ENCODE measurements around the gene PHF2. TPM values are rescaled to one million over a fixed set of nuclear protein-coding genes. Genes with fewer than 3 reads are reported as not detected.
"Not testable (repeated sequence)": the region's sequence is repeated elsewhere in the genome, so short reads cannot be mapped to it uniquely, and the experiment has no call there.

The PHF2 gene
- polyA plus RNA-seq, 4 donors = 41.7 to 43.9 (median 43.0) TPM

DNA sequence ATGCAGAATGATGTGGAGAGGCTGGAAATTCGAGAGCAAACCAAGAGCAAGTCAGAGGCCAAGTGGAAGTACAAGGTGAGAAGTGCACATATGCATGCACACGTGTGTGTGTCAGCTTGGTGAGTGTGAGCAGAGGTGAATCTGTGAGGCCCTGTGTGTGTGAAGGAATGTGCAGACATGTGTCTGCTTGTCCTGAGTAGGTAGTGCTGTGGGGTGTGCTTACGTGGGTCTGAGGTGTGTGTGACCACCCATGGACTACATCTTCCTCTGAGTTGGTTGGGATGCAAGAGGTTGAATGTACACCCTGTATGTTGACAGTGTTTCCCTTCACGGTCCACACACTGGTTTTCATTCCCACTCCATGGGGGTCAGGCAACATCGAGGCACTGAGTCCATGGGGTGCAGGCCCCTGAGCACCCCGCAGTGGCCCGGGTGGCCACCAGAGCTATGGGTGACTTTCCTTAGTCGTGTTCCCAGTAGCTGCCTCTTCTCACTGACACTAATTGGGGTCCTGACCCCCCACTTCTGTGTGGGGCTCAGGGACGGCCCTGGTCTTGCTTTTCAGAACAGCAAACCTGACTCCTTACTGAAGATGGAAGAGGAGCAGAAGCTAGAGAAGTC lies 86.7 kb downstream of the PHF2 start:
- no peak for DNase-seq (ENCODE audit: low read depth in 4 of 4, low spot score in 3 of 4)

DNA sequence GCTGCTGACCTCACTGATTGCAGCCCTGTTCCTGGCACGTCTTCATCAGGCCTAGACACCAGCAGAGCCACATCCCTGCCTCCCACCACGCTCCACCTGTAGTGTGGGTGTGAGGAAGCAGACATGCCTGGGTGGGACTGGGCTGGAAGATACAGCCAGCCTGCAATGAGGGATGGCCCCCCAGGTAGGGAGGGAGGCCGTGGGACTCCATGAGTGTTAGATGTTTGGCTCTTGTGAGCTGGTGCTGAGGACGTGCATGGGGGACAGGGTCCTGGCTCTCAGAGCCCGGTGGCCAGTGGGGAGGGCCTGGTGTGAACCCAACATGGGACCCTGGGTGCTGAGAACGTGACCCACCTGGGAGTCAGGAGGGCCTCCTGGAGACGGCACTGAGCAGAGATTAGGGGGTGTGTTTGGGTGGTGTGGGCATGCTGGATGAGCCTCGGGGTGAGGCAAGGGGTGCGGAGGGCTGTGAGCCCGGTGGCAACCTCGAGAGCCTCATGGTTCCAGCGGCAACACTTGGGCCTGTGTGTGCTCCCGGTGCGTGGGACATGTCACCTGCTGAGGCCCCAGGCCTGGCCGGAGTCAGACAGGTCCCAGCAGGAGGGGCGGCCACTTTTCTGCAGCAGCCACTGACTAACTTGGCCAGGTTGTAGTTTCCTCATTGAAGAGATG lies 87.6 kb downstream of the PHF2 start:
- no peak for DNase-seq (ENCODE audit: low read depth in 4 of 4, low spot score in 3 of 4)

DNA sequence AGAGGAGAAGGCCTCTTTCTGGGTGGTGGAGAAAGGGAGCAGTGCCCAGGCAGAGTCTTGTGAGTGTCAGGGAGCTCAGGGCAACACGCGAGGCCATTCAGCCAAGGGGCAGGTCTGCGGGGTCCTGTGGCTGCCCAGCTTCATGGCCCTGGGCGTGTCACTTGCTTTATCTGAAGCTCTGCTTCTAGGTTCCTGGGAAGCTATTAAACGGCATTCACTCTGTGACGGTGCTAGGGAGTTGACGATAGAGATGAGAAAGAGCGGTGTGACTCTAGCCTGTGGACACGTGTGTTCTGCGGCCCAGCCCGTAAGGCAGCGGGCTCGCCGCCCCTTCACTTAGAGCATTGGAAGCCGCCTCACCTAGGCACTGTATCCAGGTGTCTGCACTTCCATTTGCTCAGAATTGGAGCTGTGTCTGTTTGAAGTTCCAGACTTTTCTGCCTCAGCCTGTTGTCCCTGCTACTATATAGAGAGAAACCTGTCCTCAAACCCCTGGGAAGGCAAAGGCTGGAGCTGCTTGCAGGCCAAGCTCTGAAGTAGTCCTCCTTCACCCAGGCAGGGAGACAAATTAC lies 88.3 kb downstream of the PHF2 start:
- no peak for DNase-seq (ENCODE audit: low read depth in 4 of 4, low spot score in 3 of 4)

DNA sequence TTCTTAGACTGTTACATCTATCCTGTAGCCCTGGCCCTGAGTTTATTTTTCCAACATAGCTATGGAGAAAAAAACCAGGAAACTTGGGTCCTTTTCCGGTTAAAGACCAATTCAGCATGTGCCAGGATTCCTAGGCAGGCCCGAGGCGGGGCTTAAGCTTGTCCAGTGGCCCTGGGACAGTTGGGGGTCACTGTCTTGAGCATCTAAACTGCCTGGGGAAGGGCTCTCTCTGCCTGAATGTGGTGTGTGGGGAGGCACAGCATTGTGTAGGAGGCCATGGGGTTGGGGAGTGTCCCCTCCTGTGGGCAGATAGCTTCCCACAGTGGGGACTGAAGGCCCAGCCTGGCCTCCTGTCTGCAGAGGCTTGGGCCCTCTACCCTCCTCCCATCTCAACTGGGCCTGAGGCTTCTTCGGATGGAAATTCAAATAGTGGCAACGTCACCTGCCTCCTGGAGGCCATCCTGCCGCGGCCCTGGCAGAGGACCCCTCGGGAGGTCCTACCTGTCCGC lies 88.8 kb downstream of the PHF2 start:
- DNase-seq (ENCODE audit: low read depth in 4 of 4, low spot score in 3 of 4) = no peak

DNA sequence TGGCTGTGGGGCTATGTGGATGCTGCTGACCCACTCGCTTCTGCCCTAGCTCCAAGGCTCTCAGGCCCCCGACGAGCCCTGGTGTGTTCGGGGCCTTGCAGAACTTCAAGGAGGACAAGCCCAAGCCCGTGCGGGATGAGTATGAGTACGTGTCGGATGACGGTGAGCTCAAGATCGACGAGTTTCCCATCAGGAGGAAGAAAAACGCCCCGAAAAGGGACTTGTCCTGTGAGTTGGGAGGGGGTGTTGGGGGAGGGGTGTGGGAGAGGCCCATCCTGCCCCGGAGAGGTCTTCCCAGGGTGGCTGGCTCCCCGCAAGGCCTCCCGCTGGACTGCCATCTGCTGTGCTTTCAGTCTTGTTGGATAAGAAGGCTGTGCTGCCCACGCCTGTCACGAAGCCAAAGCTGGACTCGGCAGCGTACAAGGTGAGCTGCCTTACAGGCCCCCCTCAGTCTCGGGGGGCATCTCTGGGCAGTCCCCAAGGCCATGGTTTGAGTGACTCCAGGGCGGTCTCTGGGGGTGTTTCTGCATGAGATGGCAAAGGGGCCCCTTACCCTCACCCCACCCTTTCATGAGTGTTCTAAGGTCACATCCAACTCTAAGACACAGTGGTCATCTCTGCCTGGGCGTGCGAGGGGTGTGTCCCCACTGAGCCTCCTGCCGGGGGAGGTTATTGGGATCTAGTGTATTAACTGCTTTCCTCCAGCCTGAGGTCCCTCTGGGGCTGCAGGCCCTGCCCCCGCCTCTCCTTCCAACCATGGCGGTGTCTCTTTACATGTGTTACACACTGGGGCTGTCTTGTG lies 89.5 kb downstream of the PHF2 start:
- no peak for DNase-seq (ENCODE audit: low read depth in 4 of 4, low spot score in 3 of 4)

DNA sequence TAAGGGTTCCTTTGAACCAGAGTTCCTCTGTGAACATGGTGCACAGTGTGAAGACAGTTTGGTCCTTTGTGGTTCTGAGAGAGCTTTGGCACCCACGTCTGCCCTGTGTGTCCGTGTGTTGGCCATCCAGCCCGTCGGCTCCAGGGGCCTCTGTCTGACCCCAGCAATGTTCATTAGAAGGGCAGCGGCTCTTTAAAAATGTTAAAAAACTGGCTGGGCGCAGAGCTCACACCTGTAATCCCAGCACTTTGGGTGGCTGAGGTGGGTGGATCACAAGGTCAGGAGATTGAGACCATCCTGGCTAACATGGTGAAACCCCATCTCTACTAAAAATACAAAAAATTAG lies 90.0 kb downstream of the PHF2 start:
- not testable (repeated sequence) for DNase-seq (ENCODE audit: low read depth in 4 of 4, low spot score in 3 of 4)

DNA sequence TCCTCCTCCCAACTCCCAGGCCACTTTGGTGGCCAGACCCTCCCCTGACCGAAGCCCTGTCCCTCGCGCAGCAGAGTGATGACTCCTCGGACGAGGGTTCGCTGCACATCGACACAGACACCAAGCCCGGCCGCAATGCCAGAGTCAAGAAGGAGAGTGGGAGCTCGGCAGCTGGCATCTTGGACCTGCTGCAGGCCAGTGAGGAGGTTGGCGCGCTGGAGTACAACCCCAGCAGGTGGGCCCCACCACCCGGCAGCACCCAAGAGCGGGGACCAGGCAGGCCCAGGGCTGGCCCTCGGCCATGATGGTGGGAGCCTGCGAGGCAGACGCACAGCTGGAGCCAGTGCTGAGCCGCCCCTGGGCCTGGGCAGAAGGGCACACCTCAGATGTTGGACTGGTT lies 90.6 kb downstream of the PHF2 start:
- DNase-seq (ENCODE audit: low read depth in 4 of 4, low spot score in 3 of 4) = no peak

DNA sequence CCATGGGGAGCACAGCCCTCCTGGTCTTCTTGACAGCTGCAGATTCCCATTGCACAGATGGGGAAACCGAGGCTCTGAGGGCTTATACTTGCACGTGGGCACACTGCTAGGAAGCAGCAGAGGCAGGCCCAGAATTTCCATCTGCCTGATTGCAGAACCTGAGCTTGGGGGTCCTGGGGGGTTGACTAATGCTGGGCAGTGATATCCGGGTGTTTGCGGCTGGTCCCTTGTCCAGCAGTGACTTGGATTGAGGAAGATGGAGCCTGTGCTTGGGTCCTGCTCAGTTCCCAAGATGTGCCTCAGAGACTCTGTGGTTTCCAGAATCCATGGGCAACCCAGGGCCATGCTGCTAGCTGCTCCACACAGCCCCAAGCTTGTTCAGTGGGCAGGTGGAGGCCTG lies 91.2 kb downstream of the PHF2 start:
- DNase-seq (ENCODE audit: low read depth in 4 of 4, low spot score in 3 of 4) = no peak

DNA sequence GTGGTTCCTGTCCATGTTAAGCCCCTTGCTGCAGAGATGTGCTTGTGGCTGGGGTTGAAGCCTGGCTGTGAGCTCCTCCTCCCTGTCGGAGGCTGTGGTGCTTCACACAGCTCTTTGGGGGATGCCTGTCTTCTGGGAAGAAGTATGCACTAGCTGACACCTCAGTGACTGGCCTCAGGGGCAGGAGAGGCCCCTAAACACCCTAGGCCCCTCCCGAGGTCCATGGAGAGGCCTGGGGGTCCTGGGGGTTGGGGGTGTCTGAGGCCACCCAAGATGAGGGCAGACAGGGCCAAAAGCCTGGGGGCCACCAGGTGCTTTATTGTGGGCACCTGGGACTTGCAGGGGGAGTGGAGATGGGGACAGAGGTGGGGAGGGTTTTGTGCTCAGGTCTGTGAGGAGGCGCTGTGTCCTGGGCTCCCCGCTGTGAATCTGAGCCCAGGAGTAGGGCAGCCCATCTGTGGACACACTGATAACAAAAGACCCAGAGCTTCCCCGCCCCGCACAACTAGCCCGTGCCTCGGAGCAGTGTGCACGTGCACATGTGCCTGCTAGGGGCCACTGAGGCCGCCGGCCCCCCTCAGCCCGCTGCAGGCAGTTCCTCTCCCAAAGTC lies 92.0 kb downstream of the PHF2 start:
- DNase-seq (ENCODE audit: low read depth in 4 of 4, low spot score in 3 of 4) = no peak

DNA sequence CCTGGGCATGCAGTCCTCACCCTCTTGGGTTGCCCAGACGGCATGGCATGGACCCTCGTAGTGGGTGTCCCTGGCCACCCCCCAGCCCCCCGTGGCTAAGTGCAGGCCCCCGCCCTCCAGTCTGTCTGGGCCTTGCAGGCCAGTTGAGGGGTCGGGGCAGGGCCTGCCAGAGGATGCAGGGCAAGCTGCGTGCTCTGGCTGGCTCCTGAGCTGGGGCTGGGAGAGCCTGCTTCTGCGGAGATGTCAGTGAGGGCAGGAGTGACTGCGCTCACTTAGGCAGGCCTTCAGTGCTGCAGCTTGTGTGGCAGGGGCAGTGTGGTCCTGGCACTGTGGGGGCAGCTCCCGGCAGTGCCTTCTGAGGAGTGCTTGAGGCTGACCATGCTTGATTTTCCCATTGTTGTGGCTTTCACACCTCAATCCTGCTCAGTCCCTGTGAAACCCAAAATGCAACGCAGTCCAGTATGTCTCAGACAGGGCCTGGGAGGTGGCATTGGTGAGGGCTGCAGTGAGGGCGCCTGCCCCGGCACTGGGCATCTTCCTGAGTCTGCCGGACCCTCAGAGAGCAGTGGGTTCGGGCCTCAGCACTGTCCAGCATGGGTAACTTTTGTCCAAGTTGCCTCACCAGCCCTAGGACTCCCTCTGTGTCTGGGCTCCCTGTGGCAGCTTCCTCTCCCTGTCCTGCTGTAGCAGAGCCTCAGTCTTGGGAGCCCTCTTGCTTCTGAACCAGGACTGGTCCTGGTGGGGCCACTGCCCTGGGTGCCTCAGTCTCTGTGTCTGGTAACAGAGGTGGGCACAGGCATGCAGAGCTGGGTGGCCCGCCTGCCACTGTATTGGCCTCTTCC lies 93.0 kb downstream of the PHF2 start:
- DNase-seq (ENCODE audit: low read depth in 4 of 4, low spot score in 3 of 4) = no peak

DNA sequence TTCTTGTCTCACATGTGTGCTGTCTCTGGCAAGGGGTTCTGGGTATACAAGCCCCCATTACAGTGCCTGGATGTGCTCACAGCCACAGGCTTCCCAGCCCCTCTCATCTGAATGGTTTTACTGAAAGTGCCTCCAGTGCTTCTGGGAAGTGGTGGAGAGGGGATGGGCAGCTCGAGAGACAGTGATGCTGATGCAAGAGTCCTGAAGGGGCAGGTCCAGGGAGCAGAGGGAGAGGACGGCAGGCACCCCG lies 93.5 kb downstream of the PHF2 start:
- no peak for DNase-seq (ENCODE audit: low read depth in 4 of 4, low spot score in 3 of 4)

DNA sequence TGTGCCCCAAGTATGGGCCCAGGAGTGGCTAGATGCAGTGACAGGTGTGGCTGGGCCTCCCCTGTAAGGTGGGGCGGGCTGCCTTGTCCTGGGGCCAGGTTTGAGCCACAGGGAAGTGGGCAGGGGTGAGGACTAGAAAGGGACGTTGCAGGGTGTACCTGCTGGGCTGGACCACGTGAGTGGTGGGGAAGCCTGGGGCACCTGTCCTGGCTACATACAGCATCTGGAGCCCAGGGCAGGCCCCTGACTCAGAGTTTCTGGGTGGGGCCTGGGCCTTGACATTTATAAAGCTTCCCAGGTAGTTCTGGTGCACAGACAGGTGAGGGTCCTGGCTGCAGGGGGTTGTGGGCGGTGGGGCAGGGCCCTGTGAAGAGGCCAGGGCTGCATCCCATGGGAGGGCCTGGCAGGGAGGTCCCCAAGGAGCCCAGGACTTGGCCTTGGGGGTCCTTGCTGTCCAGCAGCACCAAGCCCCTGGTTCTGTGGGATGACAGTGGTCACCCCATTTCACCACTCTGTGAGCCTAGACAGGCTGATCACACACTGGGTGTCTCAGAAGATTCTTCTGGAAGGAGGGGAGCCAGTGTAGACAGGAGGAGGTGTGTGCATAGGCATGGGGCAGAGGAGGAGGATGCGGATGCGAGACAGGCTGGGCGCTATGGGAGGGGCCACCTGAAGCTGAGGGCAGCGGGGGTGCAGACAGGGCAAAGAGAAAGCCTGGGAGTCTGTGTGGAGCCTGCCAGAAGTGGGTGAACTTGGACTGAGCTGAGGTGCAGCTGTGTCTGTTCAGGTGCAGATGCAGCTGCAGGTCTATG lies 94.0 kb downstream of the PHF2 start:
- DNase-seq (ENCODE audit: low read depth in 4 of 4, low spot score in 3 of 4) = no peak

DNA sequence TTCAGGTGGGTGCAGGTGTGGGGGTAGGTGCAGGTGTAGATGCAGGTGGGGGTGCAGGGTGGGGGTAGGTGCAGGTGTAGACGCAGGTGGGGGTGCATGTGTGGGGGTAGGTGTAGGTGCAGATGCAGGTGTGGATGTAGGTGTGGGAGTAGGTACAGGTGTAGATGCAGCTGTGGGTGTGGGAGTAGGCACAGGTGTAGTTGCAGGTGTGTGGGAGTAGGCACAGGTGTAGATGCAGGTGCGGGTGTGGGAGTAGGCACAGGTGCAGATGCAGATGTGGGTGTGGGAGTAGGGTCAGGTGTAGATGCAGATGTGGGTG lies 94.6 kb downstream of the PHF2 start:
- DNase-seq (ENCODE audit: low read depth in 4 of 4, low spot score in 3 of 4) = no peak

DNA sequence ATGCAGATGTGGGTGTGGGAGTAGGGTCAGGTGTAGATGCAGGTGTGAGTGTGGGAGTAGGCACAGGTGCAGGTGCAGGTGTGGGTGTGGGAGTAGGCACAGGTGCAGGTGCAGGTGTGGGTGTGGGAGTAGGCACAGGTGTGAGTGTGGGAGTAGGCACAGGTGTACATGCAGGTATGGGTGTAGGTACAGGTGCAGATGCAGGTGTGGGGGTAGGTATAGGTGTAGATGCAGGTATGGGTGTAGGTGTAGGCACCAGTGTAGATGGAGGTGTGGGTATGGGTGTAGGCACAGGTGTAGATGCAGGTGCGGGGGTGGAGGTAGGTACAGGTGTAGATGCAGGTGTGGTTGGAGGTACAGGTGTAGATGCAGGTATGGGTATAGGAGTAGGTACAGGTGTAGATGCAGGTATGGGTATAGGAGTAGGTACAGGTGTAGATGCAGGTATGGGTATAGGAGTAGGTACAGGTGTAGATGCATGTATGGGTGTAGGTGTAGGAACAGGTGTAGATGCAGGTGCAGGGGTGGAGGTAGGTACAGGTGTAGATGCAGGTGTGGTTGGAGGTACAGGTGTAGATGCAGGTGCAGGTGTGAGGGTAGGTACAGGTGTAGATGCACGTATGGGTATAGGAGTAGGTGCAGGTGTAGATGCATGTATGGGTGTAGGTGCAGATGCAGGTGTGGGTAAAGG lies 96.1 kb downstream of the PHF2 start:
- DNase-seq (ENCODE audit: low read depth in 4 of 4, low spot score in 3 of 4) = not testable (repeated sequence)

DNA sequence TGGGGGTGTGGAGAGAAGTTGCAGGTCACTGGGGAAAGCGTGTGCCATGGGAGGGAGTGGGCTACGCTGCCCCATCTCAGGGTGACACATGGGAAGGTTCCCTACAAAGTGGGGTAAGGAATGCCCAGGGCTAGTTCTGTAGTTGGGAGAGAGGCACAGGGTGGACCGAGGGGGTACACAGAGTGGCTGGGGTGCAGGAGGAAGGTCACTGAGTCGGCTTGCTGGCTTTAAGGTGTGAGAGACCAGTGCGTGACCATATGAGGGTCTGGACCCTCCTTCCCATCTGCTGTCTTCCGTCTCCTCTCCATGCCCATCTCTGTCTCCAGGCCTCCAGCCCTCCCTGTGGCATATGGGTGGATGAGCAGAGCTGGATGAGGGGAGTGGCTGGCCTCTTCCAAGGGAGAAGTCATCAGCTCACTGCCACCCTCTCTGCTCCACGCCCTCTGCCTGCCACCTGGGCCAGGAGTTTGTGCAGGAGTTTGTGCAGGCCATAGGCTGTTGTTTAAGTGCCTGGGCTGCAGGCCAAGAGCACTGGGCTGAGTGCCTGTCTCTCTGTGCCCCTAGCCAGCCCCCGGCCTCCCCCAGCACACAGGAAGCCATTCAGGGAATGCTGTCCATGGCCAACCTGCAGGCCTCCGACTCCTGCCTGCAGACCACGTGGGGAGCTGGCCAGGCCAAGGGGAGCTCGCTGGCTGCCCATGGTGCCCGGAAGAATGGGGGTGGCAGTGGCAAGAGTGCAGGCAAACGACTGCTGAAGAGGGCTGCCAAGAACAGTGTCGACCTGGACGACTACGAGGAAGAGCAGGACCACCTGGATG lies 96.8 kb downstream of the PHF2 start:
- no peak for DNase-seq (ENCODE audit: low read depth in 4 of 4, low spot score in 3 of 4)

DNA sequence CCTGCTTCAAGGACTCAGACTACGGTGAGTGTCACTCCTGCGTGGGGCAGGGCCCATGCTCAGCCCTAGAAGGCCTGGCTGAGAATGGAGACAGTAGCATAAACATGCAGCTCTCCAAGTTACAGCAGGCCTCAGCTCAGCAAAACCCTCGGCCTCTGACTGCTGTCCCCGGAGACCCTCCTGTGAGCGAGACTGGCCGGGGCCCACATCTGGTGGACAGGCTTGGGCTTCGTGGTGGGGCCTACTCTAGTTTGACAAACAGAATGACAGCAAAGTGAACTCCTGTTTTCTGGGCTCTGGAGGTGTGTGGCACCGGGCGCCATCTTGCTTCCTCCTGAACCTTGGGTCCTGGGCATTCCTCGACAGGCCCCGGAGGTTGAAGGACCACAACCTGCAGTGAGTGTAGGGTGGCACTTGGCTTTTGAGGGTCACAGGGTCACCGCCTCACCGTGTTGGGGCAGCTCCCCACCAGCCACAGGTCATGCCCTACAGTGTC lies 97.5 kb downstream of the PHF2 start:
- no peak for DNase-seq (ENCODE audit: low read depth in 4 of 4, low spot score in 3 of 4)

DNA sequence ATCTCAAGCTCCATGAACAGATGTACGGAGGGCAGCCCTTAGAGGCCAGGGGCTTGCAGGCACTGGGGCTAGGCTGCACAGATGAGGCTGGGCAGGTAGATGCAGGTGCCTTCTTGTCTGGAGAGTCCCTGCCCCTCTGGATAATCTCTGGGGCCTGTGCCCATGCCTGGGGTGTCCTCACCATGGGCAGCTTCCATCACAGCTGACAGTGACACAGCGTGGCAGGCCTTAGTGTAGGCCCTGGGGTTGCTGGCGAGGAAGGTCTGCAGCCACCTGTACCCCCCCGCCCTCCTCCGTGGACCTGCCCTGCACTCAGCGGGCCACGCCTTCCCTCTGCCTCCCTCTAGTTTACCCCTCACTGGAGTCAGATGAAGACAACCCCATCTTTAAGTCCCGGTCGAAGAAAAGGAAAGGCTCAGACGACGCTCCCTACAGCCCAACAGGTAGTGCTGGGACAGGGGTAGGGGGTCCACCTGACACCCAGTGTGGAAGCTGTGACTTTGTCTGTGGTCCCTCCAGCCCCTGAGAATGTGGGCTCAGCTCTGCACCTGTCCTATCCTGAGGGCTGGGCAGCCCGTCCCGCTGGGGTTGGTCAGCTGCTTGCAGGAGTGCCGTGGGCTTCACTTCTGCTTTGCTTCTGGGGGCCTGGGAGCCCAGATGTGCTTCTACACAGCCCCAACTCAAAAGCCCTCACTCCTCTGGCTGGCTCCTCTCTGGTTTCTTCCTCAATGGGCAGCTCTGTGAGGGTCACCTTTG lies 98.4 kb downstream of the PHF2 start:
- no peak for DNase-seq (ENCODE audit: low read depth in 4 of 4, low spot score in 3 of 4)
